22Rv1 (cell line): ENCODE data around the gene MOK.

ENCODE experiments used
- H3K27ac ChIP-seq: fragments of 450-650 bp; 2 replicates; pipeline ENCODE4 v1.5.1; 2017
- CTCF ChIP-seq: fragments of 450-650 bp; IDR thresholded peaks from 2 replicates; pipeline ENCODE4 v1.5.1; 2017; ENCODE audit warnings: mild to moderate bottlenecking
- ZFX ChIP-seq: fragments of 450-650 bp; IDR thresholded peaks from 2 replicates; pipeline ENCODE4 v1.6.1; 2017; ENCODE audit warnings: antibody characterized with exemption, borderline replicate concordance

MOK gene

DNA sequence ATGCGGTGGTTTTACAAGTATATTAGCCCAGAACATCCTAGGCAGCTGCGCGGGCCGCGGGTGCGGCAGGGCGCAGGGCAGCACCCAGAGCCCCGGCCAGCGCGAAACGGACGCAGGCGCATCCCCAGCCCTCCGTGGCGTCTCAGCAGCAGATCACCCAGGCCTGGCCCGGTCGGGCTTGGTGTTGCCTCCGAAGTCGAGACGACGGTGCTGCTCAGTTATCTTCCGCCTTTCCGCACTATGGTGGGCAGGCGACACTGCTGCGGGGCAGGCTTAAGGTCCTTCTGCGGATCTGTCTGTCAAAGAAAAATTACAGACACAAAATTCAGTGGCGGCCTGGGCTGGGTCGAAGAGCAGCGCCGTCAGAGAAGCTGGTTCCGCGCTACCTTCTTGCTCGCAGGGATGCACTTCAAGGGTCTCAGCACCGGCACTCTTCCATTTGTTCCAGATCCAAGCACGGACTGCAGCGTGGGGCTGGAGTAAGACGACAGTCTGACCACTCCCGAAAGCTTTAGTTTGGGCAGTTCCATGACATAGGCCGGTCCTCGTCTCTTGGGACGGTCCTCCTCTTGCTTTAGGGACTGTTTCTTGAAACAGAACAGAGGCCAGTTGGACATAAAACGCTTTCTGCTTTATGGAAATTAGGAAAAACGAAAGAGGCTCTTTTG lies 75.8 kb downstream of the MOK start:
- TF ChIP-seq ZFX = no peak
- no peak for TF ChIP-seq CTCF
- no peak overlapping the region for H3K27ac ChIP-seq

DNA sequence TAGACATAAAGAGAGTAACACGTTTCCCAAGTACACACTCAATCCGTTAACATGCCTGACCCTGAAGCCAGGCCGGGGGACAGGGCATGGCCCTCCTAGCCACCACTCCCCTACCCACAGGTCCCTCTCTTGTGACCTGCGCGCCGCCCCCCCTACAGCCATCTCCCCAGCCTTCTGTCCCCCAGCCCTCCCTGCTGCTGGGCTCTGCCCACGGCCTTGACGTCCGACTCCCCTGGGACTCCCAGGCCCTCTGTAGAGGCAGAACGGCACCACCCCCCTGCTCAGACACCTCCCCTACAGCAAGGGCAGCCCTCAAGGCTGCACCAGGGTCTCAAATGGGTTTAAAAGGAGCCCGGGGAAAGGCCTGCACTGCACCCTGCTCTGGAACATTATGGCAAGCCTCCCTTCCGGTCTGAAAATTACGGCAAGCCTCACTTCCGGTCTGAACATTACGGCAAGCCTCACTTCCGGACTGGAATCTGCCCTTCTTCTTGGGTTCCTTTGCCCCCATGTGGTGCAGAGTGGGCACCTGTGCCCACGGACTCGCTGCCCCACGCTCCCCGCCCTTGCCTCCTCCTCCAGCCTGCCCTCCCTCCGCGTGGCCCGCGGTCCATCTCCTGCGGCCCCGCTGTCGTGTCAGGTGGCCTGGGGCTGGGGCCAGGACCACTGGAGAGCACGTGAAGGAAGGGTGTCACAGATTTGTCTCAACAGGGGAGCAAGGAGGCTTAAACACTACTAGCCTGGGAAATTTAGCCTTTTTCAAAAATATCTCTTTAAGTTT lies 77.6 kb downstream of the MOK start:
- TF ChIP-seq ZFX (no peak), CTCF (no peak)
- no peak overlapping the region for H3K27ac ChIP-seq

- H3K27ac ChIP-seq = no peak overlapping the region
- no peak for TF ChIP-seq CTCF
These were observed 78.4 kb downstream of the MOK start for GRCh38 chr14:102226356-102227125.

DNA sequence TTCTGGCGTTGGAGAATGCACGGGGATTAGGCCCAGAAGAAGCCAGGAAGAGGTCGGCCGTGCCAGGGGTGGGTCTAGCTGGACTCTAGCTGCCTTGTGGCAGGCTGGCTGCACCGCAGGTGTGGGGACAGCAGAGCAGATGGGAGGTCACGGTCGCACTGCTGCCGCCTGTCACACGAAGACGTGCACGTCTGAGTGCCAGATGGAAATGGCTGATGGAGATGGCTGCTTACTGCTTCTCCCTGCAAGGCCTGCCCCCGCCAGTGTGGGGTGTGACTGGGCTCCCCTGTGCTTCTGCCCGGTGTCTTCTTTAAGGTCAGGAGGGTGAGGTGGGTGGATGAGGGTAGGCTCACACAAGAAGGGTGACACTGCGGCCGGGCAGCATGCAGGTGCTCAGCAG lies 79.0 kb downstream of the MOK start:
- TF ChIP-seq ZFX = no peak
- TF ChIP-seq CTCF = no peak
- no peak overlapping the region for H3K27ac ChIP-seq

DNA sequence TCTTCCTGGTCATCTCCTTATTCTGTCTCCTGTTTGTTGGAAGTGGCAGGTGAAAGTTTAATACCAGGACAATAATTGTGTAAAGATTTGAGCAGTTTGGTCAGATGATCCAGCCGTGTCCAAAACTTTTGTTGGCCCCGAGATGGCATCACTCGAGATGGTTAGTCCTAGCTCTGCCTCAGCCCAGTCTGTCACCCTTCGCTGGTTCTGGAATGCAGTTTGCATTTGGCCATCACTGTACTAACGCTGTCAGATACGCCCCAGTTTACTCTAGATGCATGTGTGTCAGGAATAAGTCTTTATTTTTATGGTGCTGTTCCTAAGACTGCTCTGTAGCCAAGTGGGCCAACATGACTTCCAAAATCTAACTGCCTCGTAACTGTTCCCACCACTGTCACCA lies 79.6 kb downstream of the MOK start:
- H3K27ac ChIP-seq = no peak overlapping the region
- no peak for TF ChIP-seq ZFX
- TF ChIP-seq CTCF = no peak

- no peak overlapping the region for H3K27ac ChIP-seq
- TF ChIP-seq ZFX (no peak), CTCF (no peak)
These were observed 81.3 kb downstream of the MOK start for GRCh38 chr14:102223682-102224081.

DNA sequence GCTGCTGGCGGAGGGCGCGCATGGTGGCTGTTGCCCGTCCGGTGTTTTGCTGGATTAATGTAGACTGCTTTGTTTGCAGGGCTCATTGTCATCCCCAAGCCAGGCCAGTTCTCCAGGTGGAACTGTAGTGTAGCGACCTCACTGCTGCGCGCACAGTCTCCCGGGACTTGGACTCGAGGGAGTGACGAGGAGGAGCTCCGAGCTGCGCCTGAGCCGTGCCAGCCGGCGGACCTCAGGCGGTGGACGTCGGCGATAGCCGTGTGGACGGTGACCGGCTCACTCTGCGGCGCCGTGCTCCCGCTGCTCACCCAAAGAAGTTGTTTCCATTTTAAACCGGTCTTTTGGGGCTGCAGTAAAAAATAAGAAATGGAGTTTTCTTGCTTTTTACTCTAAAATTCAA lies 82.2 kb downstream of the MOK start:
- TF ChIP-seq ZFX (no peak), CTCF (no peak)
- no peak overlapping the region for H3K27ac ChIP-seq
